HEK293 (cell line): Measurements from ENCODE around the gene COG3.

ENCODE experiments used
- CTCF ChIA-PET: fragments of 350-600 bp; formaldehyde crosslinking; extraction: SDS; loops from one replicate; lab custom pipeline; 2021; ENCODE audit warnings: antibody characterized with exemption; lab: Yijun Ruan, JAX
- POLR2A ChIA-PET: fragments of 300-600 bp; formaldehyde crosslinking; extraction: SDS; loops from one replicate; lab custom pipeline; 2020; ENCODE audit warnings: antibody characterized with exemption, inconsistent platforms; lab: Yijun Ruan, JAX
- H3K27ac ChIP-seq: fragments of 200-500 bp; sonication (Bioruptor generic); 2 replicates; pipeline ENCODE4 v1.5.1; 2014; ENCODE audit warnings: low read depth, low read length, control low read depth, inconsistent platforms; ENCODE audit errors: extremely low read depth
- H3K36me3 ChIP-seq, 2 experiments: fragments of 200-500 bp in 1 of 2; sonication (Bioruptor generic) in 1 of 2; 1 replicate in 1 of 2; 2 replicates in 1 of 2; pipeline ENCODE4 v1.5.1; 2014 to 2017; ENCODE audit warnings: inconsistent platforms in 2 of 2, low read length in 2 of 2; ENCODE audit not compliant: control insufficient read depth in 2 of 2, insufficient read depth in 1 of 2
- H3K4me1 ChIP-seq: fragments of 200-500 bp; sonication (Bioruptor generic); 2 replicates; pipeline ENCODE4 v1.5.1; 2014; ENCODE audit warnings: mild to moderate bottlenecking, low read length, inconsistent platforms; ENCODE audit not compliant: control insufficient read depth, insufficient read depth
- H3K4me3 ChIP-seq: 2 replicates; pipeline ENCODE4 v1.5.1; 2011; ENCODE audit warnings: low read depth, mild to moderate bottlenecking, control low read depth, low read length, moderate library complexity
- H3K9me3 ChIP-seq: fragments of 200-500 bp; sonication (Bioruptor generic); 2 replicates; pipeline ENCODE4 v1.5.1; 2014; ENCODE audit warnings: low read depth, low read length, inconsistent platforms; ENCODE audit not compliant: control insufficient read depth, insufficient read depth
- BCL11A ChIP-seq: fragments of 450-650 bp; formaldehyde crosslinking; IDR thresholded peaks from 2 replicates; pipeline ENCODE4 v1.5.1; 2016; ENCODE audit warnings: low read depth, missing biosample characterization, missing genetic modification characterization
- EGR2 ChIP-seq: fragments of 450-650 bp; formaldehyde crosslinking; IDR thresholded peaks from 2 replicates; pipeline ENCODE4 v1.5.1; 2016; ENCODE audit warnings: low read depth, missing biosample characterization, missing genetic modification characterization
- GLIS2 ChIP-seq: fragments of 450-650 bp; formaldehyde crosslinking; IDR thresholded peaks from 2 replicates; pipeline ENCODE4 v1.5.1; 2016; ENCODE audit warnings: missing biosample characterization, missing genetic modification characterization
- ZNF138 ChIP-seq: fragments of 450-650 bp; formaldehyde crosslinking; IDR thresholded peaks from 2 replicates; pipeline ENCODE4 v1.5.1; 2016; ENCODE audit warnings: missing biosample characterization, missing genetic modification characterization, borderline replicate concordance
- ZNF146 ChIP-seq: fragments of 450-650 bp; formaldehyde crosslinking; IDR thresholded peaks from 2 replicates; pipeline ENCODE4 v1.5.1; 2016; ENCODE audit warnings: missing biosample characterization, missing genetic modification characterization
- ZNF169 ChIP-seq: fragments of 450-650 bp; formaldehyde crosslinking; IDR thresholded peaks from 2 replicates; pipeline ENCODE4 v1.5.1; 2016; ENCODE audit warnings: missing biosample characterization, missing genetic modification characterization
- ZNF223 ChIP-seq: fragments of 450-650 bp; formaldehyde crosslinking; IDR thresholded peaks from 2 replicates; pipeline ENCODE4 v1.5.1; 2016; ENCODE audit warnings: missing biosample characterization, missing genetic modification characterization
- ZNF24 ChIP-seq: fragments of 450-650 bp; formaldehyde crosslinking; IDR thresholded peaks from 2 replicates; pipeline ENCODE4 v1.5.1; 2016; ENCODE audit warnings: missing biosample characterization, missing genetic modification characterization
- ZNF292 ChIP-seq: fragments of 450-650 bp; formaldehyde crosslinking; IDR thresholded peaks from 2 replicates; pipeline ENCODE4 v1.5.1; 2016; ENCODE audit warnings: low read depth, missing biosample characterization, missing genetic modification characterization, borderline replicate concordance
- ZNF354C ChIP-seq: fragments of 450-650 bp; formaldehyde crosslinking; IDR thresholded peaks from 2 replicates; pipeline ENCODE4 v1.5.1; 2016; ENCODE audit warnings: missing biosample characterization, missing genetic modification characterization, low read depth, borderline replicate concordance
- ZNF366 ChIP-seq: fragments of 450-650 bp; formaldehyde crosslinking; conservative IDR thresholded peaks from 2 replicates; pipeline ENCODE4 v1.5.1; 2016; ENCODE audit warnings: missing biosample characterization, missing genetic modification characterization
- ZNF391 ChIP-seq: fragments of 450-650 bp; formaldehyde crosslinking; IDR thresholded peaks from 2 replicates; pipeline ENCODE4 v1.5.1; 2016; ENCODE audit warnings: low read depth, missing biosample characterization, missing genetic modification characterization, borderline replicate concordance
- ZNF426 ChIP-seq: fragments of 450-650 bp; formaldehyde crosslinking; IDR thresholded peaks from 2 replicates; pipeline ENCODE4 v1.5.1; 2017; ENCODE audit warnings: missing biosample characterization, missing genetic modification characterization, mild to moderate bottlenecking, inconsistent platforms, moderate library complexity
- ZNF654 ChIP-seq: fragments of 450-650 bp; formaldehyde crosslinking; IDR thresholded peaks from 2 replicates; pipeline ENCODE4 v1.5.1; 2016; ENCODE audit warnings: low read depth, missing biosample characterization, missing genetic modification characterization
- ZNF677 ChIP-seq: fragments of 450-650 bp; IDR thresholded peaks from 2 replicates; pipeline ENCODE4 v1.5.0; 2018; ENCODE audit warnings: missing biosample characterization, mild to moderate bottlenecking, missing genetic modification characterization, moderate library complexity
- ZNF768 ChIP-seq: fragments of 450-650 bp; formaldehyde crosslinking; IDR thresholded peaks from 2 replicates; pipeline ENCODE4 v1.5.1; 2018; ENCODE audit warnings: missing biosample characterization, mild to moderate bottlenecking, missing genetic modification characterization
- ZNF837 ChIP-seq: fragments of 450-650 bp; formaldehyde crosslinking; IDR thresholded peaks from 2 replicates; pipeline ENCODE4 v1.5.1; 2016; ENCODE audit warnings: missing biosample characterization, missing genetic modification characterization
- TF ChIP-seq, protein P1 (sequence below): fragments of 450-650 bp; formaldehyde crosslinking; IDR thresholded peaks from 2 replicates; pipeline ENCODE4 v1.5.1; 2016; ENCODE audit warnings: missing biosample characterization, missing genetic modification characterization
- TF ChIP-seq, protein P2 (sequence below): fragments of 450-650 bp; formaldehyde crosslinking; IDR thresholded peaks from 2 replicates; pipeline ENCODE4 v1.5.1; 2016; ENCODE audit warnings: missing biosample characterization, missing genetic modification characterization
- TF ChIP-seq, protein P3 (sequence below): sonication (generic); formaldehyde crosslinking; IDR thresholded peaks from 2 replicates; pipeline ENCODE4 v1.8.1; 2022; ENCODE audit warnings: mild to moderate bottlenecking, moderate library complexity, missing genetic modification reagents

The COG3 gene

GRCh38 chr13:45540195-45540594 lies 75.5 kb downstream of the COG3 start:
- peaks cover 0 to 8% of the 10 kb centered on the region in 2 experiments; a peak in 1 of 3 replicates for H3K36me3 ChIP-seq
- CTCF ChIA-PET = no interaction called here
- POLR2A ChIA-PET = interaction anchor here (0.6 kb wide), 1 partner anchor 173 kb away, joined by 3 read pairs; no protein-coding TSS in a partner anchor
- no peak overlapping the region for H3K4me3 ChIP-seq
- no peaks in the 10 kb centered on the region for H3K9me3 ChIP-seq
- no peak overlapping the region for H3K27ac ChIP-seq
- TF ChIP-seq ZNF366 (tag by site-specific recombination) (no peak), ZNF146 (no peak), GLIS2 (tag by site-specific recombination) (0 out of 2 replicates have a peak, but pooled peaks have one; percentile 30)
- TF ChIP-seq, all 188 proteins: peak for 1
- H3K4me1 ChIP-seq = no peaks in the 10 kb centered on the region

DNA sequence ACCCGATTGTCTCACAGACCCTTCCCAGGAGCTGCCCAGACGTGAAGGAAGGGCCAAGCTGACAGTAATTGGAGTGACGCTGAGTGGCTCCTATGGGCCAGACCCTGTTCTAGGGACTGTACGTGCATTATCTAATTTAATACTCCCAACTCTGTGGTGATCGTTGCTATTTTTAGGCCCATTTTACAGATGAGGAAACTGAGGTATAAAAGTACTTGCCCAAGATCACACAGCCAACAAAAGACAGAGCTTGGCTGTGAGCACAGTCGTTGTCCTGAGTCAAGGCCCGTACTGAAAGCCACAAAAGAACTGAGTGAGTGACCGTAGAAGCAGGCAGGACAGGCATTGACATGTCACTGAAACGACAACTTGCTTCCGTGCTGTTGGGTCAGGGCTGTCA lies 76.1 kb downstream of the COG3 start:
- no peak for TF ChIP-seq ZNF837 (tag by site-specific recombination)
- no peak for TF ChIP-seq ZNF768 (tag by site-specific recombination)
- no peak for TF ChIP-seq ZNF391 (tag by site-specific recombination)
- TF ChIP-seq ZNF654 (tag by site-specific recombination) = no peak
- no peak for TF ChIP-seq ZNF354C (tag by site-specific recombination)
- TF ChIP-seq EGR2 (tag by site-specific recombination) = no peak
- TF ChIP-seq ZNF169 (tag by site-specific recombination) = no peak
- TF ChIP-seq, protein P1, sequence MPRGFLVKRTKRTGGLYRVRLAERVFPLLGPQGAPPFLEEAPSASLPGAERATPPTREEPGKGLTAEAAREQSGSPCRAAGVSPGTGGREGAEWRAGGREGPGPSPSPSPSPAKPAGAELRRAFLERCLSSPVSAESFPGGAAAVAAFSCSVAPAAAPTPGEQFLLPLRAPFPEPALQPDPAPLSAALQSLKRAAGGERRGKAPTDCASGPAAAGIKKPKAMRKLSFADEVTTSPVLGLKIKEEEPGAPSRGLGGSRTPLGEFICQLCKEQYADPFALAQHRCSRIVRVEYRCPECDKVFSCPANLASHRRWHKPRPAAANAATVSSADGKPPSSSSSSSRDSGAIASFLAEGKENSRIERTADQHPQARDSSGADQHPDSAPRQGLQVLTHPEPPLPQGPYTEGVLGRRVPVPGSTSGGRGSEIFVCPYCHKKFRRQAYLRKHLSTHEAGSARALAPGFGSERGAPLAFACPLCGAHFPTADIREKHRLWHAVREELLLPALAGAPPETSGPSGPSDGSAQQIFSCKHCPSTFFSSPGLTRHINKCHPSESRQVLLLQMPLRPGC (tag by site-specific recombination) = no peak
- no peak for TF ChIP-seq ZNF426 (tag by site-specific recombination)
- TF ChIP-seq ZNF138 (tag by site-specific recombination) = no peak
- TF ChIP-seq ZNF292 = no peak
- TF ChIP-seq ZNF24 (tag by site-specific recombination) = no peak
- no peak for TF ChIP-seq ZNF677
- no peak for TF ChIP-seq BCL11A (tag by site-specific recombination)
- TF ChIP-seq, protein P2, sequence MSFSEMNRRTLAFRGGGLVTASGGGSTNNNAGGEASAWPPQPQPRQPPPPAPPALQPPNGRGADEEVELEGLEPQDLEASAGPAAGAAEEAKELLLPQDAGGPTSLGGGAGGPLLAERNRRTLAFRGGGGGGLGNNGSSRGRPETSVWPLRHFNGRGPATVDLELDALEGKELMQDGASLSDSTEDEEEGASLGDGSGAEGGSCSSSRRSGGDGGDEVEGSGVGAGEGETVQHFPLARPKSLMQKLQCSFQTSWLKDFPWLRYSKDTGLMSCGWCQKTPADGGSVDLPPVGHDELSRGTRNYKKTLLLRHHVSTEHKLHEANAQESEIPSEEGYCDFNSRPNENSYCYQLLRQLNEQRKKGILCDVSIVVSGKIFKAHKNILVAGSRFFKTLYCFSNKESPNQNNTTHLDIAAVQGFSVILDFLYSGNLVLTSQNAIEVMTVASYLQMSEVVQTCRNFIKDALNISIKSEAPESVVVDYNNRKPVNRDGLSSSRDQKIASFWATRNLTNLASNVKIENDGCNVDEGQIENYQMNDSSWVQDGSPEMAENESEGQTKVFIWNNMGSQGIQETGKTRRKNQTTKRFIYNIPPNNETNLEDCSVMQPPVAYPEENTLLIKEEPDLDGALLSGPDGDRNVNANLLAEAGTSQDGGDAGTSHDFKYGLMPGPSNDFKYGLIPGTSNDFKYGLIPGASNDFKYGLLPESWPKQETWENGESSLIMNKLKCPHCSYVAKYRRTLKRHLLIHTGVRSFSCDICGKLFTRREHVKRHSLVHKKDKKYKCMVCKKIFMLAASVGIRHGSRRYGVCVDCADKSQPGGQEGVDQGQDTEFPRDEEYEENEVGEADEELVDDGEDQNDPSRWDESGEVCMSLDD (tag by site-specific recombination) = no peak
- no peak for TF ChIP-seq ZNF366 (tag by site-specific recombination)

GRCh38 chr13:45541806-45542205 lies 77.1 kb downstream of the COG3 start:
- POLR2A ChIA-PET = no interaction called here

More for the DNA sequence above, 76.1 kb downstream of the COG3 start:
- POLR2A ChIA-PET = interaction anchor here (0.6 kb wide), 1 partner anchor 173 kb away, joined by 3 read pairs; no protein-coding TSS in a partner anchor
- peaks cover 0 to under 1% of the 10 kb centered on the region in 2 experiments; a peak in 1 of 3 replicates for H3K36me3 ChIP-seq
- CTCF ChIA-PET = no interaction called here
- no peaks in the 10 kb centered on the region for H3K9me3 ChIP-seq
- H3K4me3 ChIP-seq = no peak overlapping the region
- no peaks in the 10 kb centered on the region for H3K4me1 ChIP-seq
- no peak overlapping the region for H3K27ac ChIP-seq

More at GRCh38 chr13:45541806-45542205, 77.1 kb downstream of the COG3 start:
- Histone ChIP-seq H3K9me3 (no peaks in the 10 kb centered on the region), H3K36me3 (no peaks in the 10 kb centered on the region), H3K4me1 (no peaks in the 10 kb centered on the region), H3K4me3 (no peak overlapping the region), H3K27ac (no peak overlapping the region)
- no peak for TF ChIP-seq ZNF223 (tag by site-specific recombination)
- TF ChIP-seq, protein P3, sequence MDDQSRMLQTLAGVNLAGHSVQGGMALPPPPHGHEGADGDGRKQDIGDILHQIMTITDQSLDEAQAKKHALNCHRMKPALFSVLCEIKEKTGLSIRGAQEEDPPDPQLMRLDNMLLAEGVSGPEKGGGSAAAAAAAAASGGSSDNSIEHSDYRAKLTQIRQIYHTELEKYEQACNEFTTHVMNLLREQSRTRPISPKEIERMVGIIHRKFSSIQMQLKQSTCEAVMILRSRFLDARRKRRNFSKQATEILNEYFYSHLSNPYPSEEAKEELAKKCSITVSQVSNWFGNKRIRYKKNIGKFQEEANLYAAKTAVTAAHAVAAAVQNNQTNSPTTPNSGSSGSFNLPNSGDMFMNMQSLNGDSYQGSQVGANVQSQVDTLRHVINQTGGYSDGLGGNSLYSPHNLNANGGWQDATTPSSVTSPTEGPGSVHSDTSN (CRISPR knock-in tag) = no peak
- CTCF ChIA-PET = interaction anchor here (0.6 kb wide), 1 partner anchor 60 kb away, joined by 4 read pairs; no protein-coding TSS in a partner anchor
